ENCODE data around the gene OR2T29. TPM values are rescaled to one million over a fixed set of nuclear protein-coding genes. Genes with fewer than 3 reads are reported as not detected.

OR2T29 gene
- total RNA-seq, 1 experiment from 2014 or later: not detected

DNA sequence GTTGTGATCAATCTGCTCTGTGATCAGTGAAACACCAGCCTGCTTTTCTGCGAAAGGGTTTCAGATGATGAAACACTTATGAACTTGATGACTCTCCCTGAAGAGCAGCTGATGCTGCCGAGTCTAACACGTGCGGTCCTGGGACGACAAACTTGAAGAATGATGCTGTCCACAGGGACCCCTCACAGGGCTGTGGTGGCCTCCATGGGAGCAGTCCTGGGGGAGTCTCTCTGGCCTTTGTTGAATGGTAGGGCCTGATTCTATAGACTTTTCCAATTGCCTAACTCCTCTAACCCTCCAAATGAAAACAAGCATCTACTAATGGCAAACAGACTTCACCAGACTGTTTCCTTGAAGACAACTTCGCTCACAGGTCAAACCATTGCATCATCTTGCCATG is 35.0 kb upstream of the OR2T29 start, which contains the start of gene OR2T10 (continued):
- TF ChIP-seq, protein P1, sequence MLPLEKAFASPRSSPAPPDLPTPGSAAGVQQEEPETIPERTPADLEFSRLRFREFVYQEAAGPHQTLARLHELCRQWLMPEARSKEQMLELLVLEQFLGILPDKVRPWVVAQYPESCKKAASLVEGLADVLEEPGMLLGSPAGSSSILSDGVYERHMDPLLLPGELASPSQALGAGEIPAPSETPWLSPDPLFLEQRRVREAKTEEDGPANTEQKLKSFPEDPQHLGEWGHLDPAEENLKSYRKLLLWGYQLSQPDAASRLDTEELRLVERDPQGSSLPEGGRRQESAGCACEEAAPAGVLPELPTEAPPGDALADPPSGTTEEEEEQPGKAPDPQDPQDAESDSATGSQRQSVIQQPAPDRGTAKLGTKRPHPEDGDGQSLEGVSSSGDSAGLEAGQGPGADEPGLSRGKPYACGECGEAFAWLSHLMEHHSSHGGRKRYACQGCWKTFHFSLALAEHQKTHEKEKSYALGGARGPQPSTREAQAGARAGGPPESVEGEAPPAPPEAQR (CRISPR knock-in tag; IDR thresholded peaks at IDR 0.05): no peak
- TF ChIP-seq SP1 (CRISPR knock-in tag; conservative IDR thresholded peaks at IDR 0.05): no peak
- no peak for TF ChIP-seq ZNF396 (CRISPR knock-in tag; IDR thresholded peaks at IDR 0.05; ENCODE audit: borderline replicate concordance)
- no peak for TF ChIP-seq HMGA2 (CRISPR knock-in tag; IDR thresholded peaks at IDR 0.05)
- no peak for TF ChIP-seq JUN (CRISPR knock-in tag; IDR thresholded peaks at IDR 0.05)

GRCh38 chr1:248596615-248597014 is 34.0 kb upstream of the OR2T29 start:
- peaks cover 50% of the 10 kb centered on the region for H3K36me3 Mint-ChIP-seq
- CTCF ChIA-PET: no interaction called here
- H3K4me3 Mint-ChIP-seq: no peak overlapping the region
- DNase-seq (ENCODE audit: low spot score) (no peak), ATAC-seq (no peak)
- TF ChIP-seq PRRX2 (CRISPR knock-in tag; IDR thresholded peaks at IDR 0.05): no peak
- TF ChIP-seq, protein P2, sequence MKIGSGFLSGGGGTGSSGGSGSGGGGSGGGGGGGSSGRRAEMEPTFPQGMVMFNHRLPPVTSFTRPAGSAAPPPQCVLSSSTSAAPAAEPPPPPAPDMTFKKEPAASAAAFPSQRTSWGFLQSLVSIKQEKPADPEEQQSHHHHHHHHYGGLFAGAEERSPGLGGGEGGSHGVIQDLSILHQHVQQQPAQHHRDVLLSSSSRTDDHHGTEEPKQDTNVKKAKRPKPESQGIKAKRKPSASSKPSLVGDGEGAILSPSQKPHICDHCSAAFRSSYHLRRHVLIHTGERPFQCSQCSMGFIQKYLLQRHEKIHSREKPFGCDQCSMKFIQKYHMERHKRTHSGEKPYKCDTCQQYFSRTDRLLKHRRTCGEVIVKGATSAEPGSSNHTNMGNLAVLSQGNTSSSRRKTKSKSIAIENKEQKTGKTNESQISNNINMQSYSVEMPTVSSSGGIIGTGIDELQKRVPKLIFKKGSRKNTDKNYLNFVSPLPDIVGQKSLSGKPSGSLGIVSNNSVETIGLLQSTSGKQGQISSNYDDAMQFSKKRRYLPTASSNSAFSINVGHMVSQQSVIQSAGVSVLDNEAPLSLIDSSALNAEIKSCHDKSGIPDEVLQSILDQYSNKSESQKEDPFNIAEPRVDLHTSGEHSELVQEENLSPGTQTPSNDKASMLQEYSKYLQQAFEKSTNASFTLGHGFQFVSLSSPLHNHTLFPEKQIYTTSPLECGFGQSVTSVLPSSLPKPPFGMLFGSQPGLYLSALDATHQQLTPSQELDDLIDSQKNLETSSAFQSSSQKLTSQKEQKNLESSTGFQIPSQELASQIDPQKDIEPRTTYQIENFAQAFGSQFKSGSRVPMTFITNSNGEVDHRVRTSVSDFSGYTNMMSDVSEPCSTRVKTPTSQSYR (CRISPR knock-in tag; IDR thresholded peaks at IDR 0.05): no peak
- TF ChIP-seq ATF1 (CRISPR knock-in tag; IDR thresholded peaks at IDR 0.05): no peak
- TF ChIP-seq JUN (CRISPR knock-in tag; IDR thresholded peaks at IDR 0.05): no peak
- no peak for TF ChIP-seq SMAD4 (CRISPR knock-in tag; IDR thresholded peaks at IDR 0.05)
- no peak for TF ChIP-seq FOXJ3 (CRISPR knock-in tag; IDR thresholded peaks at IDR 0.05; ENCODE audit: borderline replicate concordance)
- TF ChIP-seq TCF7 (CRISPR knock-in tag; IDR thresholded peaks at IDR 0.05; ENCODE audit: low read depth): no peak
- TF ChIP-seq ZNF671 (CRISPR knock-in tag; IDR thresholded peaks at IDR 0.05): no peak
- TF ChIP-seq NFE2L1 (CRISPR knock-in tag; IDR thresholded peaks at IDR 0.05): no peak
- H3K4me1 Mint-ChIP-seq: no peaks in the 10 kb centered on the region
- H3K27me3 Mint-ChIP-seq (ENCODE audit: low read depth): peaks cover 12% of the 10 kb centered on the region
- no peak overlapping the region for H3K27ac Mint-ChIP-seq
- POLR2A ChIA-PET: no interaction called here
- H3K9me3 Mint-ChIP-seq: peaks cover 74% of the 10 kb centered on the region

DNA sequence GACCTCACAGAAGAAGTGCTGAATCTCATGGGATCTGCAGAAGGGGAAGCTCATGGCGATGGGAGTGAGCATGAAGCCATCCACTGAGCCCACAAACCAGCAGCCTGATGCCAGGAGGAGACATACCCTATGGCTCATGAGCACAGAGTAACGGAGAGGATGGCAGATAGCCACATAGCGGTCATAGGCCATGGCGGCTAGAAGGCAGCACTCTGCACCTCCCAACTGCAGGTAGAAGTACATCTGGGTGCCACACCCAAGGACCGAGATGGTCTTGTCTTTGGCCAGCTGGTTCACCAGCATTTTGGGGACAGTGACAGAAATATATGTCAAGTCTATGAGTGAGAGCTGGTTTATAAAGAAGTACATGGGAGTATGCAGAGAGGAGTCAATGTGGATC is 30.7 kb upstream of the OR2T29 start:
- peaks cover 80% of the 10 kb centered on the region for H3K9me3 Mint-ChIP-seq
- no peaks in the 10 kb centered on the region for H3K4me1 Mint-ChIP-seq
- ATAC-seq (no peak), DNase-seq (ENCODE audit: low spot score) (no peak)
- H3K36me3 Mint-ChIP-seq: peaks cover 49% of the 10 kb centered on the region
- no peak overlapping the region for H3K4me3 Mint-ChIP-seq
- H3K27me3 Mint-ChIP-seq (ENCODE audit: low read depth): peaks cover 12% of the 10 kb centered on the region; the same call in 1 of the 2 replicates
- CTCF ChIA-PET: no interaction called here
- no peak overlapping the region for H3K27ac Mint-ChIP-seq
- POLR2A ChIA-PET: no interaction called here
- TF ChIP-seq ZNF232 (CRISPR knock-in tag; IDR thresholded peaks at IDR 0.05) (no peak), SOX15 (CRISPR knock-in tag; IDR thresholded peaks at IDR 0.05) (no peak), ZNF671 (CRISPR knock-in tag; IDR thresholded peaks at IDR 0.05) (no peak), ZNF121 (CRISPR knock-in tag; IDR thresholded peaks at IDR 0.05) (no peak), ERG (CRISPR knock-in tag; IDR thresholded peaks at IDR 0.05) (no peak), ZNF532 (CRISPR knock-in tag; IDR thresholded peaks at IDR 0.05; ENCODE audit: borderline replicate concordance) (no peak), E2F5 (CRISPR knock-in tag; IDR thresholded peaks at IDR 0.05) (no peak), NR1H2 (CRISPR knock-in tag; IDR thresholded peaks at IDR 0.05) (no peak), ZNF263 (CRISPR knock-in tag; IDR thresholded peaks at IDR 0.05; ENCODE audit: low read depth) (no peak)
- TF ChIP-seq, protein P3, sequence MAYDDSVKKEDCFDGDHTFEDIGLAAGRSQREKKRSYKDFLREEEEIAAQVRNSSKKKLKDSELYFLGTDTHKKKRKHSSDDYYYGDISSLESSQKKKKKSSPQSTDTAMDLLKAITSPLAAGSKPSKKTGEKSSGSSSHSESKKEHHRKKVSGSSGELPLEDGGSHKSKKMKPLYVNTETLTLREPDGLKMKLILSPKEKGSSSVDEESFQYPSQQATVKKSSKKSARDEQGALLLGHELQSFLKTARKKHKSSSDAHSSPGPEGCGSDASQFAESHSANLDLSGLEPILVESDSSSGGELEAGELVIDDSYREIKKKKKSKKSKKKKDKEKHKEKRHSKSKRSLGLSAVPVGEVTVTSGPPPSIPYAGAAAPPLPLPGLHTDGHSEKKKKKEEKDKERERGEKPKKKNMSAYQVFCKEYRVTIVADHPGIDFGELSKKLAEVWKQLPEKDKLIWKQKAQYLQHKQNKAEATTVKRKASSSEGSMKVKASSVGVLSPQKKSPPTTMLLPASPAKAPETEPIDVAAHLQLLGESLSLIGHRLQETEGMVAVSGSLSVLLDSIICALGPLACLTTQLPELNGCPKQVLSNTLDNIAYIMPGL (CRISPR knock-in tag; IDR thresholded peaks at IDR 0.05): no peak
- TF ChIP-seq, protein P4, sequence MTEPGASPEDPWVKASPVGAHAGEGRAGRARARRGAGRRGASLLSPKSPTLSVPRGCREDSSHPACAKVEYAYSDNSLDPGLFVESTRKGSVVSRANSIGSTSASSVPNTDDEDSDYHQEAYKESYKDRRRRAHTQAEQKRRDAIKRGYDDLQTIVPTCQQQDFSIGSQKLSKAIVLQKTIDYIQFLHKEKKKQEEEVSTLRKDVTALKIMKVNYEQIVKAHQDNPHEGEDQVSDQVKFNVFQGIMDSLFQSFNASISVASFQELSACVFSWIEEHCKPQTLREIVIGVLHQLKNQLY (CRISPR knock-in tag; IDR thresholded peaks at IDR 0.05): no peak

Data from WTC11 (cell line).